Neural cell (in vitro differentiated cells): ENCODE measurements around the gene SLC29A2. TPM values are rescaled to one million over a fixed set of nuclear protein-coding genes. Genes with fewer than 3 reads are reported as not detected.

Source experiments
- H2AFZ ChIP-seq: fragments of 200-600, 300-800 bp; sonication (generic), shearing (Covaris generic); 2 replicates; pipeline ENCODE4 v1.6.0; 2014; ENCODE audit warnings: low read depth, mild to moderate bottlenecking, antibody characterized with exemption, low read length, moderate library complexity
- H3F3A ChIP-seq: fragments of 200-600 bp; shearing (Covaris generic); 2 replicates; pipeline ENCODE4 v1.6.1; 2016; ENCODE audit warnings: mild to moderate bottlenecking, moderate library complexity, mixed read lengths, antibody characterized with exemption, low read length; ENCODE audit not compliant: insufficient read depth, poor library complexity, severe bottlenecking
- H3K27ac ChIP-seq: fragments of 200-600, 300-800 bp; sonication (generic), shearing (Covaris generic); 2 replicates; pipeline ENCODE4 v1.5.1; 2014; ENCODE audit warnings: mild to moderate bottlenecking, low read length, moderate library complexity
- H3K27me3 ChIP-seq: fragments of 300-800, 200-600 bp; sonication (generic), shearing (Covaris generic); 2 replicates; pipeline ENCODE4 v1.6.0; 2014; ENCODE audit warnings: mild to moderate bottlenecking, low read depth, low read length, moderate library complexity; ENCODE audit not compliant: insufficient read depth
- H3K36me3 ChIP-seq: fragments of 300-800, 200-600 bp; sonication (generic), shearing (Covaris generic); 2 replicates; pipeline ENCODE4 v1.5.1; 2014; ENCODE audit warnings: mild to moderate bottlenecking, antibody characterized with exemption, low read length, moderate library complexity; ENCODE audit not compliant: insufficient read depth
- H3K4me2 ChIP-seq: fragments of 300-800, 200-600 bp; sonication (generic), shearing (Covaris generic); 2 replicates; pipeline ENCODE4 v1.6.0; 2014; ENCODE audit warnings: mild to moderate bottlenecking, low read length
- H3K4me3 ChIP-seq: fragments of 300-800, 200-600 bp; sonication (generic), shearing (Covaris generic); 2 replicates; pipeline ENCODE4 v1.5.1; 2014; ENCODE audit warnings: mild to moderate bottlenecking, low read length, moderate library complexity
- H3K79me2 ChIP-seq: fragments of 200-600 bp; shearing (Covaris generic); replicated peaks from 2 replicates; pipeline ENCODE4 v1.6.0; 2014; ENCODE audit warnings: mild to moderate bottlenecking, low read length, moderate library complexity; ENCODE audit not compliant: insufficient read depth
- H3K9ac ChIP-seq: fragments of 300-800, 200-600 bp; sonication (generic), shearing (Covaris generic); 2 replicates; pipeline ENCODE4 v1.6.1; 2016; ENCODE audit warnings: mild to moderate bottlenecking, low read length, mixed read lengths
- H3K9me2 ChIP-seq: fragments of 200-600 bp; shearing (Covaris generic); 2 replicates; pipeline ENCODE4 v1.6.1; 2016; ENCODE audit warnings: mild to moderate bottlenecking, low read length, mixed read lengths; ENCODE audit not compliant: insufficient read depth
- H3K9me3 ChIP-seq: fragments of 200-600, 300-800 bp; sonication (generic), shearing (Covaris generic); 2 replicates; pipeline ENCODE4 v1.6.1; 2016; ENCODE audit warnings: mild to moderate bottlenecking, mixed run types, low read length, moderate library complexity, mixed read lengths
- H4K20me1 ChIP-seq: fragments of 200-600 bp; shearing (Covaris generic); 2 replicates; pipeline ENCODE4 v1.6.1; 2016; ENCODE audit warnings: mild to moderate bottlenecking, mixed run types; ENCODE audit not compliant: insufficient read depth
- EP300 ChIP-seq: fragments of 450-650 bp; conservative IDR thresholded peaks from 2 replicates; pipeline ENCODE4 v1.6.1; 2014; ENCODE audit warnings: antibody characterized with exemption, mild to moderate bottlenecking, moderate library complexity; ENCODE audit not compliant: poor library complexity, severe bottlenecking
- EZH2 ChIP-seq: fragments of 200-600, 300-800 bp; shearing (Covaris generic), sonication (generic); IDR thresholded peaks from 2 replicates; pipeline ENCODE4 v1.6.1; 2014; ENCODE audit warnings: antibody characterized with exemption, low read length, borderline replicate concordance, mild to moderate bottlenecking; ENCODE audit not compliant: insufficient read depth, poor library complexity, severe bottlenecking
- MXI1 ChIP-seq: fragments of 450-650 bp; conservative IDR thresholded peaks from 2 replicates; pipeline ENCODE4 v1.6.1; 2014; ENCODE audit warnings: antibody characterized with exemption, mild to moderate bottlenecking; ENCODE audit not compliant: poor library complexity, severe bottlenecking
- POLR2AphosphoS5 ChIP-seq: IDR thresholded peaks from 2 replicates; pipeline ENCODE4 v1.6.1; 2012
- RAD21 ChIP-seq: fragments of 450-650 bp; conservative IDR thresholded peaks from 2 replicates; pipeline ENCODE4 v1.6.1; 2014; ENCODE audit warnings: antibody characterized with exemption, mild to moderate bottlenecking, moderate library complexity
- REST ChIP-seq: IDR thresholded peaks from 2 replicates; pipeline ENCODE4 v1.6.1; 2012; ENCODE audit warnings: borderline replicate concordance
- SMC3 ChIP-seq: fragments of 450-650 bp; conservative IDR thresholded peaks from 2 replicates; pipeline ENCODE4 v1.6.1; 2014; ENCODE audit warnings: antibody characterized with exemption, mild to moderate bottlenecking, moderate library complexity; ENCODE audit not compliant: poor library complexity
- TAF1 ChIP-seq: IDR thresholded peaks from 2 replicates; pipeline ENCODE4 v1.6.1; 2012; ENCODE audit warnings: low read depth
- polyA plus RNA-seq: library from polyadenylated mRNA; depleted of rRNA; stranded (reverse); fragments of >200 nt; gene quantifications from 2 replicates; pipeline ENCODE4 v1.2.3, GENCODE V29; 2014
- TF ChIP-seq, protein P1 (sequence below): fragments of 450-650 bp; IDR thresholded peaks from 2 replicates; pipeline ENCODE4 v1.5.1; 2014; ENCODE audit warnings: antibody characterized with exemption, mild to moderate bottlenecking, moderate library complexity; ENCODE audit not compliant: poor library complexity, severe bottlenecking

The SLC29A2 gene
- polyA plus RNA-seq, 1 donor from 2014 or later: 1.7 TPM

DNA sequence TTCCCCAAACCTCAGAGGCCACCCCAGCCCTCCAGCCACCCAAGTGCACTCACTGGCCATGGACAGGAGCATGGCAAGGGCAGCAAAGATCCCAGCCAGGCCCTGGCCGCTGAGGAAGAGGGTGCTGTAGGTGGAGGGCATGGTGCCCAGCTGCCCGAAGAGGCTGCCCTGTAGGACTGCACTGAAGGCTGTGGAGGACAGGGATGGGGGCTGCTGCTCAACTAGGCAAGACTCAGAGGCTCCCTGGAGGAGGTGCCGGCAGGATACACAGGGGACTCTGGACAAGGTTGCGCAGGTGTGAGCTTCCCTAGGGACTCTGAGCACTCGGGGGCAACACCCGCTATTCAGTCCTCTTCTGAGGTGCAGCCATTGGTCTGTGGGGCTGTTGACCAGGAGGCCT, 3.1 kb downstream of the SLC29A2 start:
- Histone ChIP-seq H3K9me2 (no peaks in the 10 kb centered on the region), H3K9ac (no peak overlapping the region), H3K4me3 (no peak overlapping the region), H3K4me2 (no peak overlapping the region), H3K79me2 (no peaks in the 10 kb centered on the region), H3F3A (no peaks in the 10 kb centered on the region), H4K20me1 (no peaks in the 10 kb centered on the region), H3K27ac (no peak overlapping the region), H3K27me3 (no peaks in the 10 kb centered on the region), H3K9me3 (no peaks in the 10 kb centered on the region), H3K36me3 (no peaks in the 10 kb centered on the region), H2AFZ (no peak overlapping the region)
- TF ChIP-seq POLR2AphosphoS5 (no peak), MXI1 (no peak), RAD21 (no peak), TAF1 (no peak), REST (no peak), EZH2 (no peak), SMC3 (no peak), EP300 (no peak)
- TF ChIP-seq, protein P1, sequence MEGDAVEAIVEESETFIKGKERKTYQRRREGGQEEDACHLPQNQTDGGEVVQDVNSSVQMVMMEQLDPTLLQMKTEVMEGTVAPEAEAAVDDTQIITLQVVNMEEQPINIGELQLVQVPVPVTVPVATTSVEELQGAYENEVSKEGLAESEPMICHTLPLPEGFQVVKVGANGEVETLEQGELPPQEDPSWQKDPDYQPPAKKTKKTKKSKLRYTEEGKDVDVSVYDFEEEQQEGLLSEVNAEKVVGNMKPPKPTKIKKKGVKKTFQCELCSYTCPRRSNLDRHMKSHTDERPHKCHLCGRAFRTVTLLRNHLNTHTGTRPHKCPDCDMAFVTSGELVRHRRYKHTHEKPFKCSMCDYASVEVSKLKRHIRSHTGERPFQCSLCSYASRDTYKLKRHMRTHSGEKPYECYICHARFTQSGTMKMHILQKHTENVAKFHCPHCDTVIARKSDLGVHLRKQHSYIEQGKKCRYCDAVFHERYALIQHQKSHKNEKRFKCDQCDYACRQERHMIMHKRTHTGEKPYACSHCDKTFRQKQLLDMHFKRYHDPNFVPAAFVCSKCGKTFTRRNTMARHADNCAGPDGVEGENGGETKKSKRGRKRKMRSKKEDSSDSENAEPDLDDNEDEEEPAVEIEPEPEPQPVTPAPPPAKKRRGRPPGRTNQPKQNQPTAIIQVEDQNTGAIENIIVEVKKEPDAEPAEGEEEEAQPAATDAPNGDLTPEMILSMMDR: no peak

DNA sequence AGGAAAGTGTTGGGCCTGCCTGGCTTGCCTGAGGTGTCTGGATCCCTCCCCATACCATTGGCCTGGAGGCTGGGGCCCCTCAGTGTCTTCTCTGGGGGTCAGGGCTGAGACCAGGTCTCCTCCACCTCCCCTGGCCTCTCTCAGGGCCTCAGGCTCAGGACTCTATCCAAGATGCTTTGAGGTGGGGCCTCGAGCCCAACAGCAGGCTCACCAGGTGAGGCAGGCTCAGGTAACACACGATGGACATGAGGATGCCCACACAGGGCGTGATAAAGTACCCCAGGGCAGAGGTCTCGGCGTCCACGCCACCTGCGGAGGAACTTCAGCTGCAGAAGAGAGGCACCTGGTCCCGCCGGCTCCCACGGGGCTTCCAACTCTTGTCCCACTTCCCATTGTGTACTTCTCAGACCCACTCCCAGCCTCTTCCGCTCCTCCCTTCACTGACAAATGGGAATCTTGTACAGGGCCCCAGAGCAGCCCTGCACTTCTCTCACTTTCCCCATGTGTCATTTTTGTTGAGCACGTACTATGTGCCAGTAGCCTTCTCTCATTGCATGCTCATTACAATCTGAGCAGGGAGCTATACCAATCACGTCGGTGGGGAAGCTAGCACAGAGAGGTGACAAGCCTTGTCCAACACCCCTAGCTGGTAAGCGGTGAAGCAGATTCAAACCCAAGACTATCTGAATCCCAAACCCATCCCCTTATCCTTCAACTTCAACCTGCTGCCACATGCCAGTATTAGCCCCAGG, 3.8 kb downstream of the SLC29A2 start:
- Histone ChIP-seq H3K4me2 (no peak overlapping the region), H3K9me2 (no peaks in the 10 kb centered on the region), H3K4me3 (no peak overlapping the region), H3K9me3 (no peaks in the 10 kb centered on the region), H3K27ac (no peak overlapping the region), H3F3A (no peaks in the 10 kb centered on the region), H3K27me3 (no peaks in the 10 kb centered on the region), H3K9ac (no peak overlapping the region), H3K36me3 (no peaks in the 10 kb centered on the region), H2AFZ (no peak overlapping the region), H4K20me1 (no peaks in the 10 kb centered on the region), H3K79me2 (no peaks in the 10 kb centered on the region)
- no peak for TF ChIP-seq SMC3
- no peak for TF ChIP-seq RAD21
- TF ChIP-seq, protein P1: no peak
- TF ChIP-seq TAF1: no peak
- no peak for TF ChIP-seq MXI1
- TF ChIP-seq REST: no peak
